SK-N-SH treated with all-trans-retinoic acid at 6 μM for 48 hours (cell line): Measurements from ENCODE around the gene RERG.

Source experiments
- ATAC-seq: fragments of 200-7000 bp; cut with Tn5 transposase; 3 replicates; pipeline ENCODE4 v1.9.1; 2020; ENCODE audit warnings: mild to moderate bottlenecking, moderate library complexity
- ARNTL ChIP-seq: fragments of 450-650 bp; formaldehyde crosslinking; IDR thresholded peaks from 2 replicates; pipeline ENCODE4 v1.5.0; 2020; ENCODE audit warnings: low read depth, mild to moderate bottlenecking, moderate library complexity, borderline replicate concordance
- BACH2 ChIP-seq: fragments of 250-450 bp; sonication (Bioruptor Pico); IDR thresholded peaks from 2 replicates; pipeline ENCODE4 v1.9.0; 2021; ENCODE audit warnings: mild to moderate bottlenecking, borderline replicate concordance
- CSDC2 ChIP-seq: fragments of 250-450 bp; sonication (Bioruptor Pico); IDR thresholded peaks from 2 replicates; pipeline ENCODE4 v1.5.0; 2020; ENCODE audit warnings: mild to moderate bottlenecking, moderate library complexity
- ESRRG ChIP-seq: fragments of 250-450 bp; sonication (Bioruptor Pico); IDR thresholded peaks from 2 replicates; pipeline ENCODE4 v1.6.1; 2021; ENCODE audit warnings: mild to moderate bottlenecking
- GLIS3 ChIP-seq: fragments of 250-450 bp; sonication (Bioruptor Pico); IDR thresholded peaks from 2 replicates; pipeline ENCODE4 v1.5.0; 2020; ENCODE audit warnings: mild to moderate bottlenecking, moderate library complexity
- ISL1 ChIP-seq: fragments of 250-450 bp; sonication (Bioruptor Pico); IDR thresholded peaks from 2 replicates; pipeline ENCODE4 v2.1.2; 2022; ENCODE audit warnings: mild to moderate bottlenecking, moderate library complexity
- OSR1 ChIP-seq: fragments of 250-450 bp; sonication (Bioruptor Pico); IDR thresholded peaks from 2 replicates; pipeline ENCODE4 v1.8.0; 2022; ENCODE audit warnings: moderate library complexity, mild to moderate bottlenecking, inconsistent platforms
- PPARA ChIP-seq: fragments of 250-450 bp; sonication (Bioruptor Pico); IDR thresholded peaks from 2 replicates; pipeline ENCODE4 v1.5.0; 2020; ENCODE audit warnings: mild to moderate bottlenecking, borderline replicate concordance
- RARB ChIP-seq: fragments of 250-450 bp; sonication (Bioruptor Pico); IDR thresholded peaks from 2 replicates; pipeline ENCODE4 v1.8.0; 2021; ENCODE audit warnings: mild to moderate bottlenecking, moderate library complexity
- SNAI2 ChIP-seq: fragments of 250-450 bp; sonication (Bioruptor Pico); IDR thresholded peaks from 2 replicates; pipeline ENCODE4 v1.5.0; 2020; ENCODE audit warnings: mild to moderate bottlenecking, moderate library complexity
- TCF4 ChIP-seq: fragments of 250-450 bp; sonication (Bioruptor Pico); IDR thresholded peaks from 2 replicates; pipeline ENCODE4 v1.8.0; 2021; ENCODE audit warnings: mild to moderate bottlenecking, moderate library complexity, borderline replicate concordance
- TOX ChIP-seq: fragments of 250-450 bp; sonication (Bioruptor Pico); IDR thresholded peaks from 2 replicates; pipeline ENCODE4 v1.8.0; 2021; ENCODE audit warnings: mild to moderate bottlenecking, moderate library complexity, borderline replicate concordance
- ZC3H10 ChIP-seq: fragments of 250-450 bp; sonication (Bioruptor Pico); IDR thresholded peaks from 2 replicates; pipeline ENCODE4 v1.5.1; 2021; ENCODE audit warnings: mild to moderate bottlenecking, moderate library complexity
- ZFP30 ChIP-seq: fragments of 450-650 bp; formaldehyde crosslinking; IDR thresholded peaks from 2 replicates; pipeline ENCODE4 v1.5.0; 2022; ENCODE audit warnings: mild to moderate bottlenecking, moderate library complexity
- ZNF565 ChIP-seq: fragments of 450-650 bp; formaldehyde crosslinking; conservative IDR thresholded peaks from 2 replicates; pipeline ENCODE4 v1.5.0; 2020; ENCODE audit warnings: low read depth, mild to moderate bottlenecking, moderate library complexity
- ZNF70 ChIP-seq: fragments of 450-650 bp; formaldehyde crosslinking; IDR thresholded peaks from 2 replicates; pipeline ENCODE4 v1.5.0; 2020; ENCODE audit warnings: mild to moderate bottlenecking, moderate library complexity
- ZNF8 ChIP-seq: fragments of 450-650 bp; formaldehyde crosslinking; IDR thresholded peaks from 2 replicates; pipeline ENCODE4 v1.5.0; 2020; ENCODE audit warnings: mild to moderate bottlenecking, moderate library complexity
- TF ChIP-seq, protein P1 (sequence below): fragments of 250-450 bp; sonication (Bioruptor Pico); IDR thresholded peaks from 2 replicates; pipeline ENCODE4 v1.5.0; 2020; ENCODE audit warnings: mild to moderate bottlenecking, moderate library complexity
- TF ChIP-seq, protein P2 (sequence below): fragments of 250-450 bp; sonication (Bioruptor Pico); IDR thresholded peaks from 2 replicates; pipeline ENCODE4 v1.8.0; 2021; ENCODE audit warnings: low read depth, mild to moderate bottlenecking, moderate library complexity, borderline replicate concordance
- TF ChIP-seq, protein P3 (sequence below): fragments of 250-450 bp; sonication (Bioruptor Pico); IDR thresholded peaks from 2 replicates; pipeline ENCODE4 v1.5.1; 2021; ENCODE audit warnings: mild to moderate bottlenecking, moderate library complexity
- TF ChIP-seq, protein P4 (sequence below): fragments of 250-450 bp; sonication (Bioruptor Pico); IDR thresholded peaks from 2 replicates; pipeline ENCODE4 v1.8.0; 2020; ENCODE audit warnings: mild to moderate bottlenecking, moderate library complexity, borderline replicate concordance

RERG gene

DNA sequence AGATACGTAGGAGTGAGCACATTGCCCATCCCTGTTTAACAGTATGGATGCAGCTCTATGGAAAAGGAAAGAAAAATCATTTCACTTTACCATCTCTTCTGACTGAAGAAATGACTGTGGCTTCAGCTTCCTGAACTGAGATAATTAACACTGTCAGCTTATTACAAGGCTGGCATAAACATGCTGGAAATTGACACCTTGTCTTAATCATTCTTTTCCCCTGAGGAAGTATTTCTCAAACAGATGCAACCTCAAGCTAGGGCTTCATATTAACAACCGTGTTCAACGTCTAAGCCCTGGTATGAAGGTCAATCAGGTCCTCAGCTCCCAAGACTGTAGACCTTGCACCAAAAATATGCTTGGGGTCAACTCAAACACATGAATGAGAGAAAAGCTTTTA is 25.0 kb downstream of the RERG start:
- TF ChIP-seq SNAI2 (CRISPR knock-in tag) (no peak), TCF4 (CRISPR knock-in tag) (no peak), ZFP30 (CRISPR knock-in tag) (no peak), OSR1 (CRISPR knock-in tag) (no peak), BACH2 (CRISPR knock-in tag) (no peak), GLIS3 (no peak), CSDC2 (CRISPR knock-in tag) (no peak), ZNF565 (CRISPR knock-in tag) (no peak), ZC3H10 (CRISPR knock-in tag) (no peak), PPARA (CRISPR knock-in tag) (no peak), ESRRG (CRISPR knock-in tag) (no peak), ZNF70 (CRISPR knock-in tag) (no peak)
- TF ChIP-seq, protein P1, sequence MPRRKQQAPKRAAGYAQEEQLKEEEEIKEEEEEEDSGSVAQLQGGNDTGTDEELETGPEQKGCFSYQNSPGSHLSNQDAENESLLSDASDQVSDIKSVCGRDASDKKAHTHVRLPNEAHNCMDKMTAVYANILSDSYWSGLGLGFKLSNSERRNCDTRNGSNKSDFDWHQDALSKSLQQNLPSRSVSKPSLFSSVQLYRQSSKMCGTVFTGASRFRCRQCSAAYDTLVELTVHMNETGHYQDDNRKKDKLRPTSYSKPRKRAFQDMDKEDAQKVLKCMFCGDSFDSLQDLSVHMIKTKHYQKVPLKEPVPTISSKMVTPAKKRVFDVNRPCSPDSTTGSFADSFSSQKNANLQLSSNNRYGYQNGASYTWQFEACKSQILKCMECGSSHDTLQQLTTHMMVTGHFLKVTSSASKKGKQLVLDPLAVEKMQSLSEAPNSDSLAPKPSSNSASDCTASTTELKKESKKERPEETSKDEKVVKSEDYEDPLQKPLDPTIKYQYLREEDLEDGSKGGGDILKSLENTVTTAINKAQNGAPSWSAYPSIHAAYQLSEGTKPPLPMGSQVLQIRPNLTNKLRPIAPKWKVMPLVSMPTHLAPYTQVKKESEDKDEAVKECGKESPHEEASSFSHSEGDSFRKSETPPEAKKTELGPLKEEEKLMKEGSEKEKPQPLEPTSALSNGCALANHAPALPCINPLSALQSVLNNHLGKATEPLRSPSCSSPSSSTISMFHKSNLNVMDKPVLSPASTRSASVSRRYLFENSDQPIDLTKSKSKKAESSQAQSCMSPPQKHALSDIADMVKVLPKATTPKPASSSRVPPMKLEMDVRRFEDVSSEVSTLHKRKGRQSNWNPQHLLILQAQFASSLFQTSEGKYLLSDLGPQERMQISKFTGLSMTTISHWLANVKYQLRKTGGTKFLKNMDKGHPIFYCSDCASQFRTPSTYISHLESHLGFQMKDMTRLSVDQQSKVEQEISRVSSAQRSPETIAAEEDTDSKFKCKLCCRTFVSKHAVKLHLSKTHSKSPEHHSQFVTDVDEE (CRISPR knock-in tag): no peak
- TF ChIP-seq, protein P2, sequence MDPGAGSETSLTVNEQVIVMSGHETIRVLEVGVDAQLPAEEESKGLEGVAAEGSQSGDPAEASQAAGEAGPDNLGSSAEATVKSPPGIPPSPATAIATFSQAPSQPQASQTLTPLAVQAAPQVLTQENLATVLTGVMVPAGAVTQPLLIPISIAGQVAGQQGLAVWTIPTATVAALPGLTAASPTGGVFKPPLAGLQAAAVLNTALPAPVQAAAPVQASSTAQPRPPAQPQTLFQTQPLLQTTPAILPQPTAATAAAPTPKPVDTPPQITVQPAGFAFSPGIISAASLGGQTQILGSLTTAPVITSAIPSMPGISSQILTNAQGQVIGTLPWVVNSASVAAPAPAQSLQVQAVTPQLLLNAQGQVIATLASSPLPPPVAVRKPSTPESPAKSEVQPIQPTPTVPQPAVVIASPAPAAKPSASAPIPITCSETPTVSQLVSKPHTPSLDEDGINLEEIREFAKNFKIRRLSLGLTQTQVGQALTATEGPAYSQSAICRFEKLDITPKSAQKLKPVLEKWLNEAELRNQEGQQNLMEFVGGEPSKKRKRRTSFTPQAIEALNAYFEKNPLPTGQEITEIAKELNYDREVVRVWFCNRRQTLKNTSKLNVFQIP (CRISPR knock-in tag): no peak
- TF ChIP-seq, protein P3, sequence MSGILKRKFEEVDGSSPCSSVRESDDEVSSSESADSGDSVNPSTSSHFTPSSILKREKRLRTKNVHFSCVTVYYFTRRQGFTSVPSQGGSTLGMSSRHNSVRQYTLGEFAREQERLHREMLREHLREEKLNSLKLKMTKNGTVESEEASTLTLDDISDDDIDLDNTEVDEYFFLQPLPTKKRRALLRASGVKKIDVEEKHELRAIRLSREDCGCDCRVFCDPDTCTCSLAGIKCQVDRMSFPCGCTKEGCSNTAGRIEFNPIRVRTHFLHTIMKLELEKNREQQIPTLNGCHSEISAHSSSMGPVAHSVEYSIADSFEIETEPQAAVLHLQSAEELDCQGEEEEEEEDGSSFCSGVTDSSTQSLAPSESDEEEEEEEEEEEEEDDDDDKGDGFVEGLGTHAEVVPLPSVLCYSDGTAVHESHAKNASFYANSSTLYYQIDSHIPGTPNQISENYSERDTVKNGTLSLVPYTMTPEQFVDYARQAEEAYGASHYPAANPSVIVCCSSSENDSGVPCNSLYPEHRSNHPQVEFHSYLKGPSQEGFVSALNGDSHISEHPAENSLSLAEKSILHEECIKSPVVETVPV (CRISPR knock-in tag): no peak
- TF ChIP-seq, all 23 proteins: peak for 0
- ATAC-seq: no peak

DNA sequence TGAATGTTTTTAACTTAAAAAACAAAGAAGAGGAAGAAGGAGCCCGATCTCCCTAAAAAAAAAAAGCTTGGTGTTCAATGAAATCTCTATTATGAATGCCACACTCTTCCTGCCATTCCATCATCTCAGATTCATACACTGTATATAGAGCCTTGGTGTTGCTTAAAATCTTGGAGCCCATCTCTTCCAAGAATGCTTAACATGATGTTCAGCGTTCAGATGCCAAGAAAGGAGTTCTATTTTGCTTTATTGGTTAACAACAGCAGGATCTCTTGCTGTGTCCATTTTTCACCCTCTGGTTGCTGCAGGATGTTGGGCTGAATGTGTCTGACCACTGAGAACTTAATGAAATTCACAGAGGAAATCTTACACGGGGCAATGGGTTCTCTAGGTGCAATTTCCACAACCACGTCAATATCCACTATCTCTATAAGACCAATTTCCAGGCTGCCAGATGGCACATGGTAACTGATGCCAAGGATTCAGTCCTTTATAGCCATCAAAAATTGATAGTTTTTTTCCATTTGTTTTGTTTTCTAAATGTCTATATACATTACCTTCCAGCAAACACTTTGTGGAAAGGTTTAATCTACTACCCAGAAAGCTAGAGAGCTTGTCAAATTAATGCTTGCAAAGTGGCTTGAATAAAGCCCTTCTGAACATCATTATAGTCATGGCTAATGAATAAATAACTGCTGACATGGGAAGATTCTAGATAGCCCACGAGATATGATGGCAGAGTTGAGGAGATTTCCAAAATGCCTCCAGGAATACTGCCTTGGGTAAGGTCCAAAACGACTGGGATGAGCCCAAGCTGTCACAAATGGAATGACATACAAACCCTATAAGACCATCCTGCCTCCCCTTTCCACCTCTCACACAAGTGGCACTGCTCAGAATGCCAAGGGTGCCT is 26.5 kb downstream of the RERG start:
- no peak for ATAC-seq
- TF ChIP-seq CSDC2 (CRISPR knock-in tag): no peak
- TF ChIP-seq ISL1 (CRISPR knock-in tag): no peak
- TF ChIP-seq, protein P3 (CRISPR knock-in tag): no peak
- no peak for TF ChIP-seq TOX
- TF ChIP-seq PPARA (CRISPR knock-in tag): no peak
- no peak for TF ChIP-seq ZNF8 (CRISPR knock-in tag)
- TF ChIP-seq SNAI2 (CRISPR knock-in tag): no peak
- no peak for TF ChIP-seq TCF4 (CRISPR knock-in tag)
- no peak for TF ChIP-seq GLIS3
- TF ChIP-seq ZNF70 (CRISPR knock-in tag): no peak
- no peak for TF ChIP-seq RARB (CRISPR knock-in tag)
- TF ChIP-seq, protein P4, sequence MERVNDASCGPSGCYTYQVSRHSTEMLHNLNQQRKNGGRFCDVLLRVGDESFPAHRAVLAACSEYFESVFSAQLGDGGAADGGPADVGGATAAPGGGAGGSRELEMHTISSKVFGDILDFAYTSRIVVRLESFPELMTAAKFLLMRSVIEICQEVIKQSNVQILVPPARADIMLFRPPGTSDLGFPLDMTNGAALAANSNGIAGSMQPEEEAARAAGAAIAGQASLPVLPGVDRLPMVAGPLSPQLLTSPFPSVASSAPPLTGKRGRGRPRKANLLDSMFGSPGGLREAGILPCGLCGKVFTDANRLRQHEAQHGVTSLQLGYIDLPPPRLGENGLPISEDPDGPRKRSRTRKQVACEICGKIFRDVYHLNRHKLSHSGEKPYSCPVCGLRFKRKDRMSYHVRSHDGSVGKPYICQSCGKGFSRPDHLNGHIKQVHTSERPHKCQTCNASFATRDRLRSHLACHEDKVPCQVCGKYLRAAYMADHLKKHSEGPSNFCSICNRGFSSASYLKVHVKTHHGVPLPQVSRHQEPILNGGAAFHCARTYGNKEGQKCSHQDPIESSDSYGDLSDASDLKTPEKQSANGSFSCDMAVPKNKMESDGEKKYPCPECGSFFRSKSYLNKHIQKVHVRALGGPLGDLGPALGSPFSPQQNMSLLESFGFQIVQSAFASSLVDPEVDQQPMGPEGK (CRISPR knock-in tag): no peak
- TF ChIP-seq, protein P2 (CRISPR knock-in tag): no peak
- no peak for TF ChIP-seq ZC3H10 (CRISPR knock-in tag)
- TF ChIP-seq, protein P1 (CRISPR knock-in tag): no peak
- TF ChIP-seq ARNTL (CRISPR knock-in tag): no peak
- no peak for TF ChIP-seq ESRRG (CRISPR knock-in tag)
- TF ChIP-seq OSR1 (CRISPR knock-in tag): no peak
- no peak for TF ChIP-seq ZFP30 (CRISPR knock-in tag)
